GM18505 (cell line): ENCODE measurements around the gene PIGC.

Source experiments
- ATAC-seq: cut with Tn5 transposase; IDR thresholded peaks from one replicate; pipeline ENCODE4 v1.9.1; 2021; ENCODE audit not compliant: unreplicated experiment
- POLR2A ChIP-seq: IDR thresholded peaks from 4 replicates; pipeline ENCODE4 v1.6.1; 2011; ENCODE audit warnings: borderline replicate concordance; ENCODE audit not compliant: insufficient read depth, insufficient read length; ENCODE audit errors: extremely low read depth

Gene PIGC

GRCh38 chr1:172404121-172404520, 39.7 kb downstream of the PIGC start:
- TF ChIP-seq POLR2A: no peak
- no peak for ATAC-seq

- no peak for TF ChIP-seq POLR2A
- no peak for ATAC-seq
These were observed 40.8 kb downstream of the PIGC start for GRCh38 chr1:172402878-172403569.

DNA sequence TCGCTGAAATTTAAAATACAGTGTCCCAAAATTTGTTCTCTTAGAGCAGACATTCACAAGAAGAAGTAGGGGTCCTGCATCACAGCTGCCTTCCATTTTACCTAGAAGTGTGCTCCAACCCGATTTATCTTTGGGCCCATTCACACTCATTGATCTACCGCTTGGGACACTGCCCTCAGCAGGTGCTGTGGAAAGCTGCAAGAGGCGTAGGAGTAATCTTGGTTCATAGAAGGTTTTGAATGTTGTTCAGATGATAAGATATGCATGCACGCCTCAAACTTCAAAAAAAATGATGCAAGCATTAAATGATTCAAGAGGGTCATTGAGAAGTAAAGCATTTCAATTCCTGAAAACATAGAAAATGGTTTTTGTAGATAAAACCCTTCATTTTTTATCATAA, 42.0 kb downstream of the PIGC start:
- ATAC-seq: no peak
- TF ChIP-seq POLR2A: no peak

GRCh38 chr1:172401477-172401876, 42.4 kb downstream of the PIGC start:
- TF ChIP-seq POLR2A: no peak
- no peak for ATAC-seq

DNA sequence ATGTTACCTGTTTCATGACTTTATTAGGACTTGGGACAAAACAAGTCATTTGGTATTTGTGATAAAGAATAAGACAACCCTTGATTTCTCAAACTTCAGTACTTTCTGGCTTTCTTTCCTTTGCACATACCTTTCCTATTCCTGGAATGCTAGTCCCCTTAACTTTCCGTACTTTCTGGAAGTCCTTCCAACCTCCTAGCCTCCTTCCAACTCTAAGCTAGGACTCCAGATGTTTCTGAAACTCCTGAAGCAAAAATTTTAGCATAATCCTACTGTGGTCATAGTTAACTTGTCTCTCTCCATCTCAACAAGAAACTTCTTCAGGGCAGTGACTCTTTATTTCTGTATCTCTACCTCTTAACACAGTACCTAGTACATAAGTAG, 43.2 kb downstream of the PIGC start:
- TF ChIP-seq POLR2A: no peak
- ATAC-seq: no peak

DNA sequence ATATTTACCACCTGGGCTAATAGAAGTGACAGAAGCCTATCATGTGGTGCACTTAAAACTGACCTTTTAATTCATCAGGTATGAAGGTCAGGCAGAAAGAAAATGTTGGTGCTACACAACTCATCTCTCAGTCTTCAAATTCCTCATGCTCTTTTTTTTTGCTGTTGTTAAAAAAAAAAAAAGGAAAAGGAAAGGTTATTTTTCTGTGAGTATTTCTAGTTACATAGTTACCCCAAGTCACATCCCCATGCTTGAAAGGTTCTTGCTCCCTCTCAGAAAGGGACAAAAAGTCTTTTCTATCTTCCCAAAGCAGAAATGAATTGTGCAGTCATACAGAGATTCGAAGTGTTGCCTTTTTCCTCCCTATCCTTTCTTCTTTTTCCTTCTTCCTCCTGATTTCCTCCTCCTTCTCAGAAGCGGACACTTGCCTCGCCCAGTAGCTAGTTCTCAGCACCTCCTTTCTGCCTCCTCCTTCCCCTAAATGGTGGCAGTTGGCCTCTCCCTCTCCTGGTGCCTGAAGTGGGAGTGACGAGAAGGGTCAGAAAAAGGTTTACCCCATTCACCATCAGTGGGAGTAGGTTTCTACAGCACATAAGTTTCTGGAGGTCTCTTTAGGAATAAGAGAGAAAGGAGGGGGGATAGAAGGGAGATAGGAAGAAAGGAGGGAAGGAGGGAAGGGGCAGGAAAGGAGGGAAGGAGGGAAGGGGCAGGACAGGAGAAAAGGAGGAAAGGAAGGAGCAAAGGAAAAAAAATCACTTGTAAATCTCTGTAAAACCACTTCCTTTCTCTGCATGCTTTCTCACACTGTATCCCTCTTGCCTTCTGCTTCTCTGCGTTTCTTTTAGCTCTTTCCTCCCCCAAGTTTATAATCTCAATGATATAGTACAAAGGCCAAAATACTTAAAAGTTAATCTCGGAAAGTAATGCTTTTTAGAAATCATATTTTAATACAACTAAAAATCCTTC, 43.8 kb downstream of the PIGC start:
- TF ChIP-seq POLR2A: no peak
- no peak for ATAC-seq

DNA sequence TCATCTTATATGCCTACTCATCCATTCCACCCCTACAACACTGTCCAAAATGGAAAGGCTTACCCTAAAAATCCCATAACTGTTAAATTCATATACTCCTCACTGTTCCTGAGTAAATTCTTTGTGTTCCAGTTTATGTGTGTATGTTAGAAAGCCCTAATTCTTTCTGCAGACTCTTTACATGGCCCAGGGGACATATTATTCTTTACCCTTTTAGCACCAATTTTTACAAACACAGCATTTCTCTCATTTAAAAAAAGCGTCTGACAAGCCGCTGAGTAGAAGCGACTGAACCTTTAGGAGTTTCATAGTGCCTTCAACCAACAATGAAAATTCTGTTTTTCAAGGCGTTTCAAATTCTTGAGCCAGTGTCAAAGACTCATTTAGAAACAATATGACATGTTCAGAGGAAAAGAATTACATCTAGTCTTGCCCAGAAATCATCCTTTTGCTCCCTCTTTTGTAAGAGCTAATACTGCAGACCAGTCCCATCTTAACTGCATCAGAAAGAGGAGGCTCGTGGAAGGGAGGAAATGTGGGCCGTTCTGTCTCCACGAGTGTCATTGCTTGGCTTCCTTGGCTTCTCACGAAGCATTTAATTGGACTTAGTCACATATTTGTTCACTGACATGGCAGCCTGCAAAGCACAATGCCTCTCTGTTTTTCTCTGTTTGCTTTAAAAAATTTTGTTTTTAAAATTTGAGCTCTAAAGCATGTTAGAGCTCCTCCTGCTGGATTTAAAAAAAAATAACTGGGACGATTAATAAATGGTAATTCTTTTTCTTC, 44.7 kb downstream of the PIGC start:
- no peak for ATAC-seq
- no peak for TF ChIP-seq POLR2A

DNA sequence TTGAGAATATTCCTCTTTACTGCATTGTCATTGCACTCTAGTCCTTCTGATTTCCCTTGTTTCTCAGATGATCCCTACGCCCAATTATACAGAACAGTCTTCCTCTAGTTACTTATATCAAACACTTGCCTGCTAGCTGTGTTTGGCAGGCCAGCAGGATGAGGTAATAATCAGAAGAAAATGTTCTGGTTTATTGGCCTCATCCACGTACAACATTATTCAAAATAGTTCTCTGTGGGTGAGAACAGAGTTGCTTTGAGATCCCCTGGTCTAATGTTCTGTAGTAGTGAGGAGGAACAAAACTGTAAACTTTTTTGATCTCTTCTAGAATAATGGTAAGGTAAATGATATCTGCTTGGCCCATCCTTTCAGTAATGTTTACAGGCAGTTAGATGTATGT, 45.7 kb downstream of the PIGC start:
- TF ChIP-seq POLR2A: no peak
- no peak for ATAC-seq

DNA sequence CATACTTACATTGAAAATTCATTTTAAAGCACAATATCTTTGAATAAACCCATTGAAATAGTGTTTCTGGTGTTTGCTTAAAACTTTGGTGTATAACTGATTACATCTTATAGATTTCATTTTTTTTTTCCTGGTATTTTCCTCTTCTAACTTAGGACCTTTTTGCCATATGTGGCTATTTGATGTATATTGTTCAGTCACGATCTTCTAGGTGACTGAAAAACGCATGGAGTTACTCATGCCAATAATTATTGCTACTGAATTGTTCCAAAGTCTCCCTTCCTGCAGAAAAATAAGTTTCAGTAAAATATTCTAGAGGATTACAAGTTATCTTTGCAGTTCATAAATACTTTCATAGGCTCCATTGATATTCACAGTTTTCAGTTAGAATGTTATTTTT, 46.2 kb downstream of the PIGC start:
- no peak for TF ChIP-seq POLR2A
- no peak for ATAC-seq

DNA sequence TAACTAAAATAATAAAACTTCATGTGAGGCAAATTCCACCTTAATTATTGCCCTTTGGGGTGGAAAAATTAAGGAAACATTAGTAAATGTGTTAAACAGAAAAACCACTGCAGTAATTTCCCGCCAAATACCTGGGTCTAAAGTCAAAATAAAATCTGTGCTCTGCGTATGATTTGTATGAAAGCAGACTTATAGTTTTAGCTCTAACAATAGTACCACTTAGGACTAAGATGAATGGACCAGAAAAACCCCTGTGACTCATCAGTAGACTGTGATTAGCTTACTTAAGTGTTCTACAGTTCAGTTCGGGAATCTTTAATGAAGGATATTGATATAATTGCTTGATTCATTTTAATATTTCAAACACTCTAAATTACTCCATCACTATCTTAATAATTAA, 46.6 kb downstream of the PIGC start:
- no peak for TF ChIP-seq POLR2A
- ATAC-seq: no peak

- TF ChIP-seq POLR2A: no peak
- ATAC-seq: no peak
These were observed 48.3 kb downstream of the PIGC start for GRCh38 chr1:172395576-172395975.

- ATAC-seq: no peak
- TF ChIP-seq POLR2A: no peak
These were observed 49.1 kb downstream of the PIGC start for GRCh38 chr1:172394811-172395210.

DNA sequence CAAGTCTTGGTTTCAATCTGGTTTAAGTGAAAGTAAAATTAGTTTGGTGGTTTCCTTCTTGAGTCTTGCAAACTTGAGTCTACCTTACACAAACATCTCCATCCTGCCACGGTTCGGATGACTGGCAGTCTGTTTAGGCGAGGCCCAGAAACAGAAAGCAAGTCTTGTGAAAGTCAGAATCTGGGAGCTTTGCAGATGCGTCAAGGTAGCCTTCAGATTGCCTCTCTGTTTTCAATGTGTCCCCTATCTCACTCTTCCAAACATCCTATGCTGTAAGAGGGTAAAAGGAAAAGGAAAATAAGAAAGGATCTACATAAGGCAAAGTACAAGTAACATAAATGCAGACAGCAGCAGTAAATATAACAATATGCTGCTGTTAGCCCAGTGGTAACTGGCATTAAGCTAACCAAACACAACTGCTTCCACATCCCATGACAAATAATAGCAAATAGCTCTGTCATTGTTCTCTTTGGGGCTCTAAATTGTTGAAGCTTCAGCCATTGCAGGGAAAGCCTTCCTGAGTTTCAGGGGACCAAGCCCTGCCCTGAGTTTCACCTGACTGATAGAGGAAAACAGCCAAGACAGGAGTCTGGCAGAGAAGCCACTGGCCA, 49.6 kb downstream of the PIGC start:
- ATAC-seq: peak; percentile 67
- TF ChIP-seq POLR2A: no peak
